ENCODE measurements around the gene GTF2F2. TPM values are rescaled to one million over a fixed set of nuclear protein-coding genes. Genes with fewer than 3 reads are reported as not detected.

GTF2F2 gene
- total RNA-seq, 2 experiments from 2014 or later = 18.8 to 19.6 TPM

DNA sequence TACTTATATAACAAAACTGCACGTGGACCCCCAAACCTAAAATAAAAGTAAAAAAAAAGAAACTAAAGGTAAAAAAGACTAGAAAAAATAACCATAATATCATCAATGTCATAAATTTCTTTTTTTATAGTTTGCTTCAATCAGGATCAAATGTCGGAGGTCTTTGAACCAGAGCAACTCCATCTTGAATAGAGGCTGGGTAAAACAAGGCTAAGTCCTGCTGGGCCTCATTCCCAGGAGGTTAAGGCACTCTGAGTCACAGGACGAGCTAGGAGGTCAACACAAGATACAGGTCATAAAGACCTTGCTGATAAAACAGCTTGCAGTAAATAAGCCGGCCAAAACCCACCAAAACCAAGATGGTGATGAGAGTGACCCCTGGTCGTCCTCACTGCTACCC, 196.7 kb downstream of the GTF2F2 start:
- POLR2A ChIA-PET = no interaction called here

DNA sequence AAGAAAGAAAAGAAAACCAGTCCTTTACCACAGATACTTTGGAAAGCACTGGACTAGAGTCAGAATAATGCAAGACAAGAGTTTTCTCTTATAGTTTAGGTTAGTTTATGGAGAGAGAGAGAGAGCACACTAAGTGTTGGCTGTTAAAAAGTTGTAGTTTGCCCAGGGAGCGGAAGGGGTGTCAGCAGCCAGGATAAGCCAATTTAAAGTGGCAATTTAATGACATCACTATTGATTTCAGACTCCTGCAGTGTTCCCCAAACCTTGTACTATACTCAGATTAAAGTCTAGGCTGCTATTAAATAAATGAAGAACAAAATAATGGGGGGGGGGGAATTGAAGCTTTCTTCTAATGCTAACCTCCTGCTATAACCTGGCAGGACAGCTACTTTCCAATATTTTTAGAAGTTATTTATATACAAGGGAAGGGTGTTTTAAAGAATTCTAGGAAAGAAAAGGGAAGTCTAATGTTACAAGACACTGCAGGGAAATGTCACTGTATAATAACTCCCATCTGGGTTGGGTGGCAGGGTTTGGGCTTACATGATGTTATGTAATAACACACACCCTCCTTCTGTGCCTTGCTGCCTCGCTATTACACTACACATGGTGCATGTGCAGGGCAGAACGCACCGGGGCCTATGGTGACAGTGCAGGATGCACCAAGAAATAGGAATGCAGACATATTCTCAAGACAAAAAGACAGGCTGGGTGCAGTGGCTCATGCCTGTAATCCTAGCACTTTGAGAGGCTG, 200.7 kb downstream of the GTF2F2 start:
- POLR2A ChIA-PET = interaction anchor here (0.6 to 0.7 kb wide), 2 partner anchors 15 to 538 kb away, joined by 3 read pairs; no protein-coding TSS in a partner anchor
- no peak overlapping the region for H3K27ac Mint-ChIP-seq

More for the DNA sequence above, 196.7 kb downstream of the GTF2F2 start:
- DNase-seq (no peak), ATAC-seq (no peak)
- H3K9me3 Mint-ChIP-seq (ENCODE audit: insufficient read depth) = no peaks in the 10 kb centered on the region
- no peak overlapping the region for H3K4me3 Mint-ChIP-seq
- no peaks in the 10 kb centered on the region for H3K27me3 Mint-ChIP-seq (ENCODE audit: low read depth)
- peaks cover 6% of the 10 kb centered on the region for H3K4me1 Mint-ChIP-seq (ENCODE audit: low read depth)
- CTCF ChIA-PET = interaction anchor here (1.5 kb wide), 1 partner anchor 14 kb away, joined by 3 read pairs; no protein-coding TSS in a partner anchor
- H3K36me3 Mint-ChIP-seq (ENCODE audit: low read depth) = no peaks in the 10 kb centered on the region
- H3K27ac Mint-ChIP-seq = no peak overlapping the region

DNA sequence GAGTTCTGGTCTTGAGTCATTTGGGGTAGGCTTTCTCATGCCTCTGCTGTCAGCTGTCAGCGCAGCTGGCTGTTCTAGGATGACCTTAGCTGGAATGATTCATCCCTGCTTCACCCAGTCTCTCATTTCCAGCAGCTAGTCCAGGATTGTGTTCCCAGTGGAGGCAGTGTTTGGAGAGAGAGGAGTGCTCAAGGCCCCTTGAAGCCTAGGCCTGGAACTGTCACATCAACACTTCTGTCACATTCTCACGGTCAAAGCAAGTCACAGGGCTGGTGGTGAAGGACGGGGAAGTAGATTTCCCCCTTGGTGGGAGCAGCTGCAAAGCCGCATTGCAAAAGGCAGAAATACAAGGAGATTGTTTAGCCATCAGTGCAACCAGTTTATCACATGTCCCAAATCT, 205.5 kb downstream of the GTF2F2 start:
- Mint-ChIP-seq H3K9me3 (ENCODE audit: insufficient read depth) (no peaks in the 10 kb centered on the region), H3K4me1 (ENCODE audit: low read depth) (peaks cover 41% of the 10 kb centered on the region), H3K36me3 (ENCODE audit: low read depth) (peaks cover 11% of the 10 kb centered on the region), H3K27ac (peak overlapping the region; percentile 48), H3K27me3 (ENCODE audit: low read depth) (no peaks in the 10 kb centered on the region), H3K4me3 (no peak overlapping the region)
- ChIA-PET CTCF (interaction anchor here (1.1 to 1.2 kb wide), 2 partner anchors 16 to 279 kb away, joined by 3 to 4 read pairs; no protein-coding TSS in a partner anchor), POLR2A (interaction anchor here (0.7 kb wide), 1 partner anchor 16 kb away, joined by 3 read pairs; the partner anchor contains the start of gene TPT1)
- DNase-seq (no peak), ATAC-seq (no peak)

More for the DNA sequence above, 200.7 kb downstream of the GTF2F2 start:
- no peak for DNase-seq
- no peak for ATAC-seq
- H3K9me3 Mint-ChIP-seq (ENCODE audit: insufficient read depth) = no peaks in the 10 kb centered on the region
- CTCF ChIA-PET = interaction anchor here (0.6 to 1.0 kb wide), 2 partner anchors 11 to 14 kb away, joined by 3 read pairs; no protein-coding TSS in a partner anchor
- H3K36me3 Mint-ChIP-seq (ENCODE audit: low read depth) = no peaks in the 10 kb centered on the region
- H3K27me3 Mint-ChIP-seq (ENCODE audit: low read depth) = no peaks in the 10 kb centered on the region
- H3K4me1 Mint-ChIP-seq (ENCODE audit: low read depth) = peaks cover 10% of the 10 kb centered on the region
- no peak overlapping the region for H3K4me3 Mint-ChIP-seq

DNA sequence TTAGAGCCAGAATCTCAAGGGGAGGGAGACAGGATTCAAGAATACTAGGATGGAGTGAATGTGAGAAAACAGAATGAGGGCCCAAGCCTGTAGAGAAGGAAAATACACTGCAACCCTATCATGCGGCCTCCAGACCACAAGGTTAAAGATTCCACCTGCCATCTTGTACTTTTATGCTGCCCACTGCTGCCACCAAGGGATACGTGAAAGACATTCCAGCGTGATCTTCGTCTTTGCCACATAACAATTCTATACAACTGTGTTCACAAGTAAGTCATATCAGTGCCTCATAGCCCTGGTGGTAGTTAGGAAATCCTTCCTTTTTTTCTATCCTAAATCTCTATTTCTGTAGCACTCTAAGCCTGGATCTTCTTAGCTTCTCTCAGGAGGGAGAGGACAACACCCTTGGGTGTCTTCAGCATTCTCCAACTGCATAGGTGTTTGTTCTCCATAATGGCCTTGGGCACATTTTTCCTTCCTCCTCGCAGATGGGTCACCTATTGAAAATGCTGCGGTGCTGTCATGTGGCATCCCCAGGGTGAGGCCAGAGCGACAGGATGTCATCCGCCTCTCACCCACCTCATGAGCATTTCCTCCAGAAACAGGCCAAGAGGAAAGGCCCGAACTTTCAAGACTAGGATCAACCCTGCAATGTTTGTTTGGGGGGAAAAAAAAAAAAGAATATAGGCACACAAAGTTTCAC, 207.1 kb downstream of the GTF2F2 start:
- Mint-ChIP-seq H3K27ac (peak overlapping the region; percentile 71), H3K4me3 (no peak overlapping the region), H3K9me3 (ENCODE audit: insufficient read depth) (no peaks in the 10 kb centered on the region), H3K4me1 (ENCODE audit: low read depth) (peaks cover 52% of the 10 kb centered on the region), H3K36me3 (ENCODE audit: low read depth) (peaks cover 18% of the 10 kb centered on the region), H3K27me3 (ENCODE audit: low read depth) (no peaks in the 10 kb centered on the region)
- POLR2A ChIA-PET = no interaction called here
- CTCF ChIA-PET = no interaction called here
- DNase-seq = peak; percentile 33
- ATAC-seq = peak; percentile 17

DNA sequence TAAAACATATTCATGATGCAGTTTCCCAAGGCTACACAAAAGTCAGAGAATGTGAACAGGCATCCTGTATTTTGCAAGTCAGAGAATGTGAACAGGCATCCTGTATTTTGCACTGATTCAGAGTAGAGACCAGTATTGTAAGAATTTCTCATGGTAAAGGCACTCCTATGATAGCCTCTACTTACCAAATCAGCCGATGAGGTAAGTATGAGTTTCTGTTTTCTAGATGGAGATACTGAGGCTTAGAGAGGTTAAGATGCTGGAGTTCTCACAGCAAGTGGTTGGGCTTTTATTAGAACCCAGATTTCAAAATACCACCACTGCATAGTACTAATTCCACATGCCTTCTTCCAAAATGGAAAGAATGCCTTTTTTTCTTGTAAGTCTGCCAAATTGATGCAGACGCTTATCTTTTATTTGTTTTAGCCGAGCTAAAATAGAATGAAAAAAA, 208.4 kb downstream of the GTF2F2 start:
- CTCF ChIA-PET = no interaction called here
- peaks cover 65% of the 10 kb centered on the region for H3K4me1 Mint-ChIP-seq (ENCODE audit: low read depth)

DNA sequence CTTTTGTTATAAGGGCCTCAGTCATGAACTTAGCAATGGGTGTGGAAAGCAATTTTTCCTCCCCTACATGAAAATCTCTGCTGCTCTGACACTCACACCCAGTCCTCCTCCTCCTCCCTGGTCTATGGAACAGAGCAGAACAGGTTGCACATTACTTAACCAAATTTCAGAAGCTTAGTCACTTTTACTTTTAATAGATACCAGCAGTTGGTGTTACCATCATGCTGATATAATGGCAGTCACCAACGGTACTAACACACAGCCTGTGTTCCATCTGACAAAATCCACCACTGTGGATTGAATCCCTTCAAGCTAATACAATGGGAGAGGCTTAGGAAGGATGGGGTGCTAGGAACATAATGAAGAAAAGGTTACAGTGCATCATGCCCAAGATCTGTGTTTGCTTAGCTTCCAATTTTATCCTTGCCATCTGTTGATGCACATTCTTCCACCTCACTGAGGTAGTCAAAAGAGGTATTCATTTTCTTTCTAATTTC, 210.9 kb downstream of the GTF2F2 start:
- Mint-ChIP-seq H3K27ac (peak overlapping the region; percentile 20), H3K27me3 (ENCODE audit: low read depth) (no peaks in the 10 kb centered on the region), H3K36me3 (ENCODE audit: low read depth) (peaks cover 54% of the 10 kb centered on the region), H3K4me1 (ENCODE audit: low read depth) (peaks cover 85% of the 10 kb centered on the region), H3K9me3 (ENCODE audit: insufficient read depth) (no peaks in the 10 kb centered on the region), H3K4me3 (no peak overlapping the region)
- DNase-seq (no peak), ATAC-seq (no peak)
- ChIA-PET POLR2A (interaction anchor here (0.7 to 2.9 kb wide), 2 partner anchors 9 to 85 kb away, joined by 3 to 9 read pairs; partner anchors contain the start of gene TPT1), CTCF (interaction anchor here (0.9 to 1.9 kb wide), 5 partner anchors 8 to 284 kb away, joined by 3 to 6 read pairs (median 4); no protein-coding TSS in a partner anchor)

More for the DNA sequence above, 208.4 kb downstream of the GTF2F2 start:
- Mint-ChIP-seq H3K36me3 (ENCODE audit: low read depth) (peaks cover 30% of the 10 kb centered on the region), H3K27me3 (ENCODE audit: low read depth) (no peaks in the 10 kb centered on the region), H3K4me3 (no peak overlapping the region), H3K9me3 (ENCODE audit: insufficient read depth) (no peaks in the 10 kb centered on the region), H3K27ac (no peak overlapping the region)
- DNase-seq = no peak
- POLR2A ChIA-PET = interaction anchor here (2.9 kb wide), 1 partner anchor 12 kb away, joined by 9 read pairs; the partner anchor contains the start of gene TPT1
- no peak for ATAC-seq

DNA sequence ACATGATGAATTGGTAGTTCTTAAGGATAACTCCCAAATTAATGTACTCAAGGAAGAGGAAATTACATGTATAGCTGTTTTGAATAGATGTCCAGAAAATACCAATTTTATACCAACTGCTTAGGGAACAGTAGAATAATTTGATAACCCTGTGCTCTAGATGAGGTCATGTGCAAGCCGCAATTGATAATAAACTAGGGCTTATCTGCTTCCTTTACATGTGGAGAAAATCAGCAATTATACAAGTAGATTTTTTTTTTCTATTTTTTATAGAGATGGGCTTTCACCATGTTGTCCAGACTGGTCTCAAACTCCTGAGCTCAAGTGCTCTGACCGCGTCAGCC, 211.4 kb downstream of the GTF2F2 start:
- H3K36me3 Mint-ChIP-seq (ENCODE audit: low read depth) = peaks cover 59% of the 10 kb centered on the region
- DNase-seq (no peak), ATAC-seq (no peak)
- peaks cover 90% of the 10 kb centered on the region for H3K4me1 Mint-ChIP-seq (ENCODE audit: low read depth)
- no peak overlapping the region for H3K27ac Mint-ChIP-seq
- H3K4me3 Mint-ChIP-seq = no peak overlapping the region
- H3K9me3 Mint-ChIP-seq (ENCODE audit: insufficient read depth) = no peaks in the 10 kb centered on the region
- H3K27me3 Mint-ChIP-seq (ENCODE audit: low read depth) = no peaks in the 10 kb centered on the region
- POLR2A ChIA-PET = interaction anchor here (0.7 to 2.9 kb wide), 3 partner anchors 9 to 283 kb away, joined by 3 to 9 read pairs (median 3); partner anchors contain the start of gene TPT1
- CTCF ChIA-PET = interaction anchor here (0.9 to 1.9 kb wide), 5 partner anchors 8 to 284 kb away, joined by 3 to 6 read pairs (median 4); no protein-coding TSS in a partner anchor

DNA sequence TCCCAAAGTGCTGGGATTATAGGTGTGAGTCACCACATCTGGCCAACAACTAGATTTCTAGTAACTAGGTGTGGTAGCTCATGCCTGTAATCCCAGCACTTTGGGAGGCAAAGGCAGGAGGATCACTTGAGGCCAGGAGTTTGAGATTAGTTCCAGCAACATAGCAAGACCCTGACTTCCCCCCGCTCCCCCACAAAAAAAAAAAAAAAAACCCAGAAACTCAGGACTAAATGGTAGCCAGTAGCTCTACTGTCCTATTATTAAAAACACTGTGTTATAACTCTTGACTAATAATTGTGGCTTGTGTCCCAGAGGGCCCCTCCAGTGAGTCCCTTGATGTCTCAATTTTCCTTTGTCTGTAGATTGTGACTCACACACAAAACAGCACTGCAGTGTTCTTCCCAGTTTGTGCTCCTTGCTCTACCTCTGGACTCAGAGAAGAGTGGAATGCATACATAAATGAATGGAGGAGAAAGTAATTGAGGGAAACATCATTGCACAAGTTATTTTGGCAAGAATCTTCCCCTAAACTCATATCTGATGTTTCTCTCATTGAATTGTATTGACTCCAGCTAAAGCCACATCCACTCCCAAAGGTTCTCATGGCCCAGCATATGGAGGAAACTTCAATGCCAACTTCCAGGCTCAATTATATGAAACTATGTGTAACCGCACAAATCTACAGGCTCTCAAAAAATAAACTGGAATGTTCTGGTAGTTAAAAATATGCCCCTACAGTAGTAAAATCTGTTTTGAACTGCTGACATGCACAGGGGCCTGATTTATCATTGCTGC, 211.9 kb downstream of the GTF2F2 start:
- Mint-ChIP-seq H3K4me3 (no peak overlapping the region), H3K9me3 (ENCODE audit: insufficient read depth) (no peaks in the 10 kb centered on the region), H3K27ac (no peak overlapping the region), H3K4me1 (ENCODE audit: low read depth) (peaks cover 92% of the 10 kb centered on the region), H3K27me3 (ENCODE audit: low read depth) (no peaks in the 10 kb centered on the region), H3K36me3 (ENCODE audit: low read depth) (peaks cover 62% of the 10 kb centered on the region)
- CTCF ChIA-PET = interaction anchor here (0.9 to 1.9 kb wide), 5 partner anchors 9 to 285 kb away, joined by 3 to 6 read pairs (median 4); no protein-coding TSS in a partner anchor
- POLR2A ChIA-PET = interaction anchor here (0.7 to 1.0 kb wide), 3 partner anchors 9 to 284 kb away, joined by 3 read pairs; partner anchors contain the start of gene TPT1
- ATAC-seq (no peak), DNase-seq (no peak)

DNA sequence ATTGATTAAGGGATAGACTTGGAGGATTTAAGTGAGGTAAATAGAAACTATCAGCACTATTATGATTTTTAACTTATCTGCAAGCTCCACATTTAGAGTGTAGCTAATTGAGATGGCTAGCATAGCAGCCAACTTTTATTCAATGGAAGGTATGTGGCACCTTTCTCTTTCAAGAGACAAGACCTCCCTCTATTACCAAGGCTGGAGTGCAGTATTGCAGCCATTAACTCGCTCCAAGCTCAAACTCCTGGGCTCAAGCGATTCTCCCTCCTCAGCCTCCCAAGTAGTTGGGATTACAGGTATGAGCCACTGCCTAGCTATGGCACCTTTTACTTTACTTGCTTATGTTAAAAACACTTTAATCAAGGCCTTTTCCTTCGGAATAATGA, 212.5 kb downstream of the GTF2F2 start:
- ChIA-PET POLR2A (interaction anchor here (1.0 kb wide), 1 partner anchor 9 kb away, joined by 3 read pairs; the partner anchor contains the start of gene TPT1), CTCF (interaction anchor here (1.5 to 1.9 kb wide), 2 partner anchors 11 to 24 kb away, joined by 3 to 6 read pairs; no protein-coding TSS in a partner anchor)
- DNase-seq (no peak), ATAC-seq (no peak)
- H3K9me3 Mint-ChIP-seq (ENCODE audit: insufficient read depth) = no peaks in the 10 kb centered on the region
- H3K4me1 Mint-ChIP-seq (ENCODE audit: low read depth) = peaks cover 92% of the 10 kb centered on the region
- no peaks in the 10 kb centered on the region for H3K27me3 Mint-ChIP-seq (ENCODE audit: low read depth)
- no peak overlapping the region for H3K27ac Mint-ChIP-seq
- no peak overlapping the region for H3K4me3 Mint-ChIP-seq
- peaks cover 62% of the 10 kb centered on the region for H3K36me3 Mint-ChIP-seq (ENCODE audit: low read depth)

DNA sequence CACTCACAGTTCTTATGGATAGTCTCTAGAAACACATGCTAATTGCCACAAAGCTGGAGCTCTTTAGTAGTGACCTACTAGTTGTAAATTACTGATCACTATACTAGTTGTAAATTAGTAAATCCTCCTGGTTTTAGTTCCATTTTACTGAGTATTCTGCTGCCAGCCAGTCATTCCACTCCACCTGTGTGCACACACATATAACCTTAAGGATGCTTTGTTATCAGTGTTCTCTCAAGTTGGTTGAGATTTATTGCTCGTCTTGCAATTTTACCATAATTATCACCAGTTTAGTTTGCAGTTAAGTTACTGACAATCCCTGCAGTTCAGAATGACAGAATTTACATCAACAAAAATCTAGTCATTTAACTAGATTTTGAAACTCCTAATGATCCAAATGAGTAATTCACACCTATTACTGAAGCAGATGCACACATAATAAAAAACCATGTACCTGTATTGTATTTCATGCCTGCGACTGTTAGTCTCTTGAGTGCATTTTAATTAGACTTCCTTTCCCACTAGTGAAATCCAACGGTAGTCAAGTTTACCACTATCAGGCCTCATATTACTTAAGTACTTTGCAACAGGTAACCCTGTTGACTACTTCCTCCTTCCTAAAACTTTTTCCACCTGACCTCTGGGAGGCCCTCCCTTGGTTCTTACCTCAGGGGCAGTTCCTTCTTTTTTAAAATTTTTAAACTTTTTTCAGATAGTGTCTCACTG, 213.1 kb downstream of the GTF2F2 start:
- ATAC-seq (no peak), DNase-seq (no peak)
- Mint-ChIP-seq H3K4me3 (peak overlapping the region; percentile 63), H3K36me3 (ENCODE audit: low read depth) (peaks cover 68% of the 10 kb centered on the region), H3K4me1 (ENCODE audit: low read depth) (peaks cover 94% of the 10 kb centered on the region), H3K27me3 (ENCODE audit: low read depth) (no peaks in the 10 kb centered on the region), H3K27ac (peak overlapping the region; percentile 87), H3K9me3 (ENCODE audit: insufficient read depth) (no peaks in the 10 kb centered on the region)
- CTCF ChIA-PET = no interaction called here
- POLR2A ChIA-PET = interaction anchor here (0.7 to 1.0 kb wide), 2 partner anchors 8 to 25 kb away, joined by 3 read pairs; partner anchors contain the start of gene TPT1

Data from activated CD8-positive, alpha-beta T cell treated with anti-CD3 and anti-CD28 coated beads, Interleukin-2, amount 10 ng/mL, durations not matched to agents 7 days and 5 days (primary cell).